ENCODE measurements around the gene LYRM2.

LYRM2 gene

GRCh38 chr6:89638320-89639195, at the start of gene LYRM2:
Gene LYRM2, minus strand, starts transcription at chr6:89638747. Its CDS starts 31 bp downstream, at chr6:89638716.
- TF ChIP-seq POLR2A (IDR thresholded peaks at IDR 0.05; ENCODE audit: low read length) (peak; percentile 97), GATA1 (IDR thresholded peaks at IDR 0.05; ENCODE audit: low read depth, low read length) (no peak)
- peak; percentile 93 to 94 for DNase-seq

GRCh38 chr6:89688328-89688727, 49.8 kb upstream of the LYRM2 start:
- DNase-seq, result no peak
- TF ChIP-seq GATA1 (IDR thresholded peaks at IDR 0.05; ENCODE audit: low read depth, low read length) (no peak), POLR2A (IDR thresholded peaks at IDR 0.05; ENCODE audit: low read length) (no peak)

- TF ChIP-seq POLR2A (IDR thresholded peaks at IDR 0.05; ENCODE audit: low read length) (no peak), GATA1 (IDR thresholded peaks at IDR 0.05; ENCODE audit: low read depth, low read length) (no peak)
- DNase-seq, result no peak
Measured at GRCh38 chr6:89685311-89685710, 46.8 kb upstream of the LYRM2 start.

- TF ChIP-seq GATA1 (IDR thresholded peaks at IDR 0.05; ENCODE audit: low read depth, low read length) (no peak), POLR2A (IDR thresholded peaks at IDR 0.05; ENCODE audit: low read length) (no peak)
Measured at GRCh38 chr6:89682991-89683390, 44.4 kb upstream of the LYRM2 start.

GRCh38 chr6:89681983-89682564, 43.5 kb upstream of the LYRM2 start:
- DNase-seq, result no peak
- no peak for TF ChIP-seq POLR2A (IDR thresholded peaks at IDR 0.05; ENCODE audit: low read length)

More at GRCh38 chr6:89682991-89683390, 44.4 kb upstream of the LYRM2 start:
- DNase-seq, result no peak

- TF ChIP-seq GATA1 (IDR thresholded peaks at IDR 0.05; ENCODE audit: low read depth, low read length) (no peak), POLR2A (IDR thresholded peaks at IDR 0.05; ENCODE audit: low read length) (no peak)
- DNase-seq, result no peak
Measured at GRCh38 chr6:89680551-89680950, 42.0 kb upstream of the LYRM2 start.

GRCh38 chr6:89680150-89680549, 41.6 kb upstream of the LYRM2 start:
- TF ChIP-seq GATA1 (IDR thresholded peaks at IDR 0.05; ENCODE audit: low read depth, low read length) (no peak), POLR2A (IDR thresholded peaks at IDR 0.05; ENCODE audit: low read length) (no peak)

GRCh38 chr6:89679215-89680120, 40.9 kb upstream of the LYRM2 start:
- no peak for TF ChIP-seq POLR2A (IDR thresholded peaks at IDR 0.05; ENCODE audit: low read length)
- no peak for TF ChIP-seq GATA1 (IDR thresholded peaks at IDR 0.05; ENCODE audit: low read depth, low read length)
- DNase-seq, result no peak

More at GRCh38 chr6:89680150-89680549, 41.6 kb upstream of the LYRM2 start:
- peak; percentile 12 to 15 for DNase-seq

GRCh38 chr6:89678531-89678930, 40.0 kb upstream of the LYRM2 start:
- DNase-seq, result no peak
- TF ChIP-seq GATA1 (IDR thresholded peaks at IDR 0.05; ENCODE audit: low read depth, low read length), result no peak
- TF ChIP-seq POLR2A (IDR thresholded peaks at IDR 0.05; ENCODE audit: low read length), result no peak

- TF ChIP-seq POLR2A (IDR thresholded peaks at IDR 0.05; ENCODE audit: low read length), result no peak
- TF ChIP-seq GATA1 (IDR thresholded peaks at IDR 0.05; ENCODE audit: low read depth, low read length), result no peak
- no peak for DNase-seq
Measured at GRCh38 chr6:89675949-89676748, 37.6 kb upstream of the LYRM2 start.

GRCh38 chr6:89670935-89671565, 32.5 kb upstream of the LYRM2 start:
- TF ChIP-seq POLR2A (IDR thresholded peaks at IDR 0.05; ENCODE audit: low read length), result no peak
- no peak for TF ChIP-seq GATA1 (IDR thresholded peaks at IDR 0.05; ENCODE audit: low read depth, low read length)
- no peak for DNase-seq

GRCh38 chr6:89669002-89669401, 30.5 kb upstream of the LYRM2 start:
- DNase-seq, result no peak
- no peak for TF ChIP-seq GATA1 (IDR thresholded peaks at IDR 0.05; ENCODE audit: low read depth, low read length)
- TF ChIP-seq POLR2A (IDR thresholded peaks at IDR 0.05; ENCODE audit: low read length), result no peak

Data from erythroblast (primary cell).